Activated B cell treated with CpG ODN at 0.5 μM for 24 hours (primary cell): Measurements from ENCODE around the gene POLR1A. TPM values are rescaled to one million over a fixed set of nuclear protein-coding genes. Genes with fewer than 3 reads are reported as not detected.

Experiments
- ATAC-seq: fragments of 200-7000 bp; cut with Tn5 transposase; one replicate; pipeline ENCODE4 v1.10.0; 2021; ENCODE audit warnings: low read depth, mild to moderate bottlenecking, moderate library complexity
- CTCF ChIA-PET: fragments of 350-600 bp; sonication (Branson Sonifier 250); formaldehyde crosslinking; loops from one replicate; lab custom pipeline; 2021; ENCODE audit warnings: antibody characterized with exemption; lab: Charles Lee
- POLR2A ChIA-PET: fragments of 350-600 bp; sonication (Branson Sonifier 250); formaldehyde crosslinking; loops from one replicate; lab custom pipeline; 2021; ENCODE audit warnings: antibody characterized with exemption; lab: Charles Lee
- DNase-seq: peaks from one replicate; pipeline ENCODE4 v3.0.0; 2022
- H3K27ac Mint-ChIP-seq: one replicate; pipeline ENCODE4 v1.8.0; 2020; ENCODE audit warnings: mixed read lengths
- H3K27me3 Mint-ChIP-seq: one replicate; pipeline ENCODE4 v1.8.0; 2021; ENCODE audit warnings: mixed read lengths
- H3K36me3 Mint-ChIP-seq: one replicate; pipeline ENCODE4 v1.8.0; 2021; ENCODE audit warnings: low read depth, mixed read lengths
- H3K4me1 Mint-ChIP-seq: one replicate; pipeline ENCODE4 v1.8.0; 2021; ENCODE audit warnings: mixed read lengths
- H3K4me3 Mint-ChIP-seq: one replicate; pipeline ENCODE4 v1.8.0; 2020; ENCODE audit warnings: mild to moderate bottlenecking, mixed read lengths
- H3K9me3 Mint-ChIP-seq: one replicate; pipeline ENCODE4 v1.8.0; 2020; ENCODE audit warnings: mixed read lengths
- CTCF ChIP-seq: fragments of 200-600 bp; IDR thresholded peaks from one replicate; pipeline ENCODE4 v1.8.0; 2022; ENCODE audit warnings: antibody characterized with exemption, mild to moderate bottlenecking
- intact Hi-C: fragments of 100-400 bp; cut with micrococcal nuclease; formaldehyde crosslinking; loops from one replicate; pipeline ENCODE4 v1.15.1; 2024
- total RNA-seq: library from RNA; stranded (reverse); gene quantifications from 2 replicates; pipeline ENCODE4 v1.2.3, GENCODE V29; 2022

The POLR1A gene
- 47.8 and 53.4 TPM in 2 replicates for total RNA-seq

- no peaks in the 10 kb centered on the region for H3K27me3 Mint-ChIP-seq
- ChIA-PET CTCF (interaction anchor here (1.0 to 1.8 kb wide), 5 partner anchors 25 to 278 kb away, joined by 3 to 8 read pairs (median 5); partner anchors contain the start of gene ST3GAL5), POLR2A (interaction anchor here (0.6 to 2.1 kb wide), 18 partner anchors 25 to 566 kb away, joined by 3 to 24 read pairs (median 5); partner anchors contain the start of genes IMMT, KDM3A, MAT2A and MRPL35)
- ATAC-seq, result peak; percentile 78
- H3K9me3 Mint-ChIP-seq, result no peaks in the 10 kb centered on the region
- intact Hi-C loops, result loop anchor here (1.0 to 10.0 kb wide), 5 partner anchors 251 to 691 kb away; partner anchors contain the start of genes CAPG, KDM3A, RNF103 and SH2D6
- H3K4me1 Mint-ChIP-seq, result peaks cover 53% of the 10 kb centered on the region
- H3K4me3 Mint-ChIP-seq, result peak within 1 kb of the TSS; percentile 99
- H3K27ac Mint-ChIP-seq, result peak within 1 kb of the TSS; percentile 100
- TF ChIP-seq CTCF, result no peak
- peaks cover 63% of the 10 kb centered on the region for H3K36me3 Mint-ChIP-seq
- DNase-seq, result peak; percentile 70
Measured at GRCh38 chr2:86105252-86105968, at the start of gene POLR1A. TSS of gene POLR1A (minus strand) at chr2:86105886. CDS start at chr2:86105776, 110 bp downstream.

- Mint-ChIP-seq H3K36me3 (peaks cover 79% of the 10 kb centered on the region), H3K4me1 (peaks cover 3% of the 10 kb centered on the region), H3K9me3 (no peaks in the 10 kb centered on the region), H3K27me3 (no peaks in the 10 kb centered on the region), H3K27ac (no peak overlapping the region), H3K4me3 (no peak overlapping the region)
- no peak for ATAC-seq
- CTCF ChIA-PET, result no interaction called here
- POLR2A ChIA-PET, result interaction anchor here (0.7 to 1.2 kb wide), 2 partner anchors 13 to 35 kb away, joined by 3 read pairs; no protein-coding TSS in a partner anchor
- TF ChIP-seq CTCF, result no peak
- DNase-seq, result no peak
- intact Hi-C loops, result no loop called here
Measured at GRCh38 chr2:86150502-86150901, 44.8 kb upstream of the POLR1A start.

- H3K27me3 Mint-ChIP-seq, result no peaks in the 10 kb centered on the region
- H3K9me3 Mint-ChIP-seq, result no peaks in the 10 kb centered on the region
- intact Hi-C loops, result no loop called here
- H3K4me1 Mint-ChIP-seq, result peaks cover 3% of the 10 kb centered on the region
- CTCF ChIA-PET, result no interaction called here
- POLR2A ChIA-PET, result no interaction called here
- peak overlapping the region; percentile 51 for H3K27ac Mint-ChIP-seq
- H3K36me3 Mint-ChIP-seq, result peaks cover 86% of the 10 kb centered on the region
- no peak for TF ChIP-seq CTCF
- H3K4me3 Mint-ChIP-seq, result no peak overlapping the region
- DNase-seq, result no peak
- no peak for ATAC-seq
Measured at GRCh38 chr2:86147793-86148192, 42.1 kb upstream of the POLR1A start.

GRCh38 chr2:86143926-86144685 lies 38.4 kb upstream of the POLR1A start:
- intact Hi-C loops, result no loop called here
- ChIA-PET CTCF (no interaction called here), POLR2A (interaction anchor here (0.6 to 1.5 kb wide), 2 partner anchors 13 to 51 kb away, joined by 3 to 4 read pairs; partner anchors contain the start of gene IMMT)
- DNase-seq, result no peak
- no peak for ATAC-seq
- H3K9me3 Mint-ChIP-seq, result no peaks in the 10 kb centered on the region
- TF ChIP-seq CTCF, result no peak
- H3K27ac Mint-ChIP-seq, result no peak overlapping the region
- H3K36me3 Mint-ChIP-seq, result peaks cover 88% of the 10 kb centered on the region
- no peak overlapping the region for H3K4me3 Mint-ChIP-seq
- no peaks in the 10 kb centered on the region for H3K27me3 Mint-ChIP-seq
- peaks cover 3% of the 10 kb centered on the region for H3K4me1 Mint-ChIP-seq

GRCh38 chr2:86143307-86143706 lies 37.6 kb upstream of the POLR1A start:
- ChIA-PET CTCF (no interaction called here), POLR2A (no interaction called here)
- ATAC-seq (no peak), DNase-seq (no peak)
- Mint-ChIP-seq H3K27me3 (no peaks in the 10 kb centered on the region), H3K36me3 (peaks cover 88% of the 10 kb centered on the region), H3K9me3 (no peaks in the 10 kb centered on the region), H3K27ac (no peak overlapping the region), H3K4me3 (no peak overlapping the region), H3K4me1 (peaks cover 3% of the 10 kb centered on the region)
- intact Hi-C loops, result no loop called here
- no peak for TF ChIP-seq CTCF
